GM19467 (cell line): Measurements from ENCODE around the gene LRFN2.

Experiments
- ATAC-seq: cut with Tn5 transposase; IDR thresholded peaks from one replicate; pipeline ENCODE4 v1.9.1; 2021; ENCODE audit warnings: mild to moderate bottlenecking, moderate library complexity; ENCODE audit not compliant: unreplicated experiment

LRFN2 gene

GRCh38 chr6:40480678-40481077 is 106.5 kb downstream of the LRFN2 start:
- no peak for ATAC-seq

DNA sequence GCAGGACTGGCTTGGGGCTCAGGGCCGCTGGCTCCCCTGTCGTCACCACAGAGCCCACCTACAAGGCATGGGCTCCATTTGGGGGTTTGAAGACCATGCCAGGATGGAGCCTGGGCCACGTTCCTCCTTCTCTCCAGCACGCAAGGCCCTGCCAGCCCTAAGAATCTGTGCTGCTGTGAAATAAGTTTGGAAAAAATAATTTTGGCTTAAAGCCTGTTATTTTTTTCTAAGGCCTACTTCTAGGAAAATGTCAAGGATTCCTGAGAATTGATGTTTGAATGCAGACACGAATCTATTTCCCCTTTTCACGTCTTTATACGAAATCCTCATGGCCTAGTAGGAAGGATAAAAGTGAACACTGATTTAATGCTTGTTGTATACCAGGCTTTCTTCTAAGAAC is 107.5 kb downstream of the LRFN2 start:
- no peak for ATAC-seq

DNA sequence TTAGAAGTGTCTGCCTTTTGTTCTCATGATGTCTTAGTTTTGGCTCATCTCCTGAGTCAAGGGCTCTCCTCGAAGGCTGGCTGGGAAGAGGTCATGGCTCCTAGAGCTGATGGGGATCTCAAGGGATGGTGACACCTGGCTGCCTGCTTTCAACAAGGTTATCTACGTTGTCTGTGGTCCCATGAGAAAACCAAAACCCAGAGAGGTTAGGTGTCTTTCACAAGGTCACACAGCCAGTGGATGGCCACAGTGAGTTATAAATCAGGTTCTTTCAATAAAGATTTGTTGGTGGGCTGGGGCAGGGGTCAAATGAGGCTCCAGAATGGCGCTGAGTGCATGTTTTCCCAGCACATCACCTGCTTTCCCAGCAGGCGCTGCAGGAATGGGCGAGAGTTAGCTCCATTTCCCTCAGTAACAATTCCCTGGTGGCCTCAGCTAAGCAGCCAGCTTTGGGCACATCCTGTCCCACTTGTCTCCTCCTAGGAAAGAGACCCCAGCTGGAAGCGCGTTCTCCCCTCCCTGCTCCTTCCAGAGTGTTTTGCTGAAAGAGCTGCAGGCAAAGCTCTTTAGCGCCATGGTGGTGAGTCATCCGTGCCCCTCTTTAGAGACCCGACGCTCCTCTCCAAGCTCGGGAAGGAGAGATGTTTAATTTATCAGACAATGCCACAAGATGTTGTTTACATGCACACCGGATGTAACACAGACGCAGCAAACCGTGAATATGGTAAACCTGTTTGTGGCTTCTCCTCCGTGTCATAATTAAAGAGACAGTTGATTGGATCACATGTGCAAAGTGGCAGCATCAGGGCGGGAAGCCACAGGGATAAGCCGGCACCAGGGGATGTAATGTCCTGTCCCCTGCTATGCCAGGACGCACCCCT is 109.7 kb downstream of the LRFN2 start:
- ATAC-seq, result no peak

DNA sequence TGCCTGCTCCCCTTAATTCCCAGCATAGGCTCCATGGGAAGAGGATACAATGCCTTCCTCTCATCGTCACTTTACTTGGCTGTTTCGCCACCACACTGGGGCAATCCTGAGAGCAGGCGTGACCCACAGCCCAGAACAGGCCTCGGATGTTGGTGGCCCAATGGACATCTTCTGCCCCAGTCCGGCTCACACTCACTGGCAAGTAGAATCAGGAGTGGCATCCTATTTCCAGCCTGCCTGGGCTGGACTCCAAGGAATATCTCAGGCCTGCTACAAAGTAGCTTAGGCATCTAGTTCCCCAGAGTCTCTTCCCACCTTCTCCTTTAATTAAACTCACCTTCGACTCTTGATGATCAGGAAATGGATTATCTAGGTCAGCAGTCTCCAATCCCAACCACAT is 110.5 kb downstream of the LRFN2 start:
- no peak for ATAC-seq

- no peak for ATAC-seq
These were observed 112.2 kb downstream of the LRFN2 start for GRCh38 chr6:40474937-40475336.

- no peak for ATAC-seq
These were observed 114.1 kb downstream of the LRFN2 start for GRCh38 chr6:40473026-40473425.

DNA sequence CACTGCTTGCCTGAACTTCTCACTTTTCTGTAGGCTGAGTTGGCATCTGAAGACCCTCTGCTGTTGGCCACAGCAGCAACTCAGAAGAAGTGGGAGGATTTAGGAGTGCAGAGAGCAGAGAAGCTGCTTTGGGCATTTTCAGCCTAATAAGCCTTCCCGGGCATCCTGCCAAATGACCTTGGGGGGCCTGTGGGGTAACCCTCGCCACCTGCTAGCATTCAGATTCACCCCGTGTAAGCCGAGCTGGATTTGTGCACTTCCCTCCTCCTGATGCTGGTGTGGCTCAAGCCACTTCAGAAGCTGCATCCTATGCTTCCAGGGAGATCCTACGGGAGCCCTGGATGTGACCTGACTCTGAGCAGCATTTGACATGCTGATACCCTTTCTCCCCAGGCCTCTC is 114.8 kb downstream of the LRFN2 start:
- no peak for ATAC-seq

DNA sequence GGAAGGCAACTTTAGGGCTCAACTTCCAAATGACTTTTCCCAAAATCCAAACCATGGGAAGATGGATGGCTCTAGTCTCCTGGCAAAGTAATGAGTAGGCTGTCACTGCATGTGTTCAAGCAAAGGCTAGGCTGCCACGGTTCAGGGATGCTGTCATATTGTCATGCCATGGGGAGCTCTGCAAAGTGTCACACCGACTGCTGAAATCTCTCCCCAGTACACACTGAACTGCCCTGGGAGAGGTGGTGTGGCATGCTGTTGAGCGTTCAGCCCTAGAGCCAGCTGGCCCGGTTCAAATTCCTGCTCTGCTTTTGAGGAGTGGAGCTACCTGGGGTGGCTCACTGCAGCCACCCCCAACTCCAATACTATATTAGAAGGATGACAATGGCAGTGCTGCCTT is 115.9 kb downstream of the LRFN2 start:
- ATAC-seq, result no peak

GRCh38 chr6:40469323-40469722 is 117.8 kb downstream of the LRFN2 start:
- no peak for ATAC-seq

GRCh38 chr6:40466986-40467539 is 120.1 kb downstream of the LRFN2 start:
- ATAC-seq, result no peak

GRCh38 chr6:40461643-40462042 is 125.5 kb downstream of the LRFN2 start:
- no peak for ATAC-seq

- ATAC-seq, result no peak
These were observed 126.8 kb downstream of the LRFN2 start for GRCh38 chr6:40460380-40460779.

GRCh38 chr6:40457261-40457660 is 129.9 kb downstream of the LRFN2 start:
- no peak for ATAC-seq

DNA sequence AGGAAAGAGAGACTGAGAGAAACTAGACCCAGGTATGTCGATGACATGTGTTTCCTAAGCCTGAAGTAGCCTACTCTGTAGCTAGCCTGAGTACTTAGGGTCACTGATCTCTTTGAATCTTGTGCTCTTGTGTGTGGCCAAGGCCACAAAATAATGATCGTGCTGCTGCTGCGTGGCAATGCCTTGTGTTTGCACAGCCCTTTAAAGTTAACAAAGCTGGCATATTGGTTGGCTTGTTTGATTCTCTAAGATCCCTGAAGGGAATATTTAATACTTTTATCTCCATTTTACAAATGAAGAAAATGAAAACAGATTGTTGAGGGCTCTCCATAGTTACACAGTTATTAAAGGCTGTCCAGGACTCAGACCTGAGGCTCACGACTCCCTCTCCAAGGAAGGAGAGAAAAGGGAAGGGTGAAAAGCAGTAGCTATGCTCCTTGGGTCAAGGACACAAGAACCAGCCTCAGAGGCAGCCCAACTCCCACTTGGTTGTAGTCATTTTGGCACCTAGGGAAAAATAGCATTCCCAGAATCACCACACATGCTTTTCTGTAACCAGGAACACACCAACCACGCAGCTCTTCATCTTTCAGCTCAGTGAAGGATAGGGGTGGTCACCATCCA is 130.7 kb downstream of the LRFN2 start:
- ATAC-seq, result no peak

- ATAC-seq, result no peak
These were observed 131.3 kb downstream of the LRFN2 start for GRCh38 chr6:40455686-40456389.

GRCh38 chr6:40450483-40450882 is 136.7 kb downstream of the LRFN2 start:
- no peak for ATAC-seq

DNA sequence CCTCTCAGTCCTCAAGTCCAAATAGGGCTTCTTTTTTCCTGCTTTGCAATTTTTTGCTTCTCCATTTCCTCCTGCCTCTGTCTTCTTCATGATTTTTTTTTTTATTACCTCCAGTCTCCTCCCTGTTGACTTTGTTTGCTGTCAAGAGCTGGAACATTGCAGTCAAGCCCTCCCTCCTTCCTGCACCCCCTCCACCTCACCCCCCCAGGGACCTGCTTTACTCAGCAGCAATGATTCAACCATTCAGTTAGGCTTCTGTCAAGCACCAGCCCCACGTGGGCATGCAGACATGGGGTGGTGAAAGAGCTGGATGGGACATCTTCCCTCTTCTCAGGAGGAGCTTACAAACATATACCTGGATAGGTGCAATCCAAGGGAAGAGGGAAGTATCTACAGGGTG is 142.4 kb downstream of the LRFN2 start:
- ATAC-seq, result no peak

DNA sequence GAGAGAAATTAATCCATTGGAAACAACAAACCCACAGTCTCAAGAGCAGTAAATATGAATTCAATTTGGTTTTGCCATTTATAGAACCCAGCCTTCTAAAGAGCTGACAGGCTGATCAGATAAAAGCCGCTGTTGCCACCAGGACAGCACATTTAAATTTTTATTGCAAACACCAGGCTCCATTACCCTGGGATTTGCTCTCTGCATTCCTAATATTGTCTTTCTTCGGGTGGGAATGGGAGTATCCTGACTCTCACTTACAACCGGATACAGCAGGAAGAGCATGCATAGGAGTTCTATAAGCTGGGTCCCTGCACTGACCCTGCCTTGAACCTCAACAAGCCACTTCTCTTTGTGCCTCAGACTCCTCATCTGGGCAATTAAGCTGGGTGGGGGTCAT is 142.9 kb downstream of the LRFN2 start:
- no peak for ATAC-seq

- ATAC-seq, result no peak
These were observed 143.3 kb downstream of the LRFN2 start for GRCh38 chr6:40443842-40444241.

DNA sequence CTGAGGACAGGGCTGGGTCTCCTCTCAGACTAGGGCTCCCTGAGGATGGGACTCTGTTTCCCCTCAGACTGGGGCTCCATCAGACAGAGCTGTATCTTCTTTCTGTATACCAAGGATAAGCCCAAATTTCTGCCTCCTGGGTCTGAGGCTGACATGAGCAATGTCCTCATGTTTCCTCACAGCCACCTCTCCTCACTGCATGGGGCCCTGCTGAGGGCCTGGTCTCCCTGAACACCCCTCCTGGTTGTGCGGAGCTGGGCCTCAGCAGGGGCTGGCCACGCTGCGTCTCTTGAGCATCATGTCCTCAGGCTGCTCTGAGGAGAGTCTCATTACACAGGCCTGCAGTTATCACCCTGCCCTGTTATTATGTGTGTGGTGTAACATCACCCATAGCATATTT is 144.6 kb downstream of the LRFN2 start:
- ATAC-seq, result no peak

DNA sequence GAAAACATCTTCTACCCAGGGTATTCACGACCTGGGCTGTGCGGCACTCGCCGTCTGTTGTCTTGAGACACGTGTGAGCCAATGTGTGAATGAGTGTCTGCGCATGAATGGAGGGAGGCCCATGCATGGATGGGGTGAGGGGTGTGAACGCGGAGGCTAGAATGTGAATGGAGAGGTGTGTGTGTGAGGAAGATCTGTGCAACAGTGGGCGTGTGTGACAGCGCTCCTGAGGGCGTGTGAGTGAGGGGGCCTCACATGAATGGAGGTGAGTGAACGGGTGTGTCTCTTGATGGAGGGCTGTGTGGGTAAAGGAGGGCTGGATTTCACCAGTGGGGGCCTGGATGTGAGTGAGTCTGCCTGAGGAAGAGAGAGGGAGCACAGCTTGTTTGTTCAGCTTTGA is 146.0 kb downstream of the LRFN2 start:
- ATAC-seq, result no peak

DNA sequence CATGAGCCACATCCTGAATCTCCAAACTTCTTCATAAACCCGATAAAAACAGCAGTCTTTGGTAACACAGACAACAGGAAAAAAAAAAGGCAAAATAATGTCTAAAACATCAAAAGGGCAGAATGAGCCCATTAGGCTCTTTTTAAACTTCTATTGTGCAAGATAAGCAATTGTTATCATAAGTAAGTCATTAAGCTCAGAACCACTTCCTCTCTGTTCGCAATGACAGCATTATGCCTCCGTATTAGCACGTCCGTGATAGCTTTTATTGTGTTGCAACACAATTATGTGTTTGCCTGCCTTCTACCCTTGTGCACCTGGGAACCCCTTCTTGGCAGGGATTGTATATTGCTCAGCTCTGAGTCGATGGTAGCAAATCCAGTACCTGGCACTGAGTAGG is 147.1 kb downstream of the LRFN2 start:
- no peak for ATAC-seq
